D721Med (cell line): ENCODE results near the gene DEPDC5.
"Not testable (repeated sequence)": the region's sequence is repeated elsewhere in the genome, so short reads cannot be mapped to it uniquely, and the experiment has no call there.

Source experiments
- DNase-seq: peaks from one replicate; pipeline ENCODE4 v3.0.0; 2011; ENCODE audit warnings: low spot score; ENCODE audit not compliant: insufficient read length
- FAIRE-seq: peaks from 2 replicates; lab custom pipeline; 2011; peaks lifted over from hg19 to GRCh38; lab: Jason Lieb, UNC
- TF ChIP-seq, protein P1 (sequence below): IDR thresholded peaks from 2 replicates; pipeline ENCODE4 v1.5.1; 2012; ENCODE audit warnings: mild to moderate bottlenecking, control low read depth; ENCODE audit not compliant: insufficient read depth; ENCODE audit errors: missing control alignments

DEPDC5 gene

DNA sequence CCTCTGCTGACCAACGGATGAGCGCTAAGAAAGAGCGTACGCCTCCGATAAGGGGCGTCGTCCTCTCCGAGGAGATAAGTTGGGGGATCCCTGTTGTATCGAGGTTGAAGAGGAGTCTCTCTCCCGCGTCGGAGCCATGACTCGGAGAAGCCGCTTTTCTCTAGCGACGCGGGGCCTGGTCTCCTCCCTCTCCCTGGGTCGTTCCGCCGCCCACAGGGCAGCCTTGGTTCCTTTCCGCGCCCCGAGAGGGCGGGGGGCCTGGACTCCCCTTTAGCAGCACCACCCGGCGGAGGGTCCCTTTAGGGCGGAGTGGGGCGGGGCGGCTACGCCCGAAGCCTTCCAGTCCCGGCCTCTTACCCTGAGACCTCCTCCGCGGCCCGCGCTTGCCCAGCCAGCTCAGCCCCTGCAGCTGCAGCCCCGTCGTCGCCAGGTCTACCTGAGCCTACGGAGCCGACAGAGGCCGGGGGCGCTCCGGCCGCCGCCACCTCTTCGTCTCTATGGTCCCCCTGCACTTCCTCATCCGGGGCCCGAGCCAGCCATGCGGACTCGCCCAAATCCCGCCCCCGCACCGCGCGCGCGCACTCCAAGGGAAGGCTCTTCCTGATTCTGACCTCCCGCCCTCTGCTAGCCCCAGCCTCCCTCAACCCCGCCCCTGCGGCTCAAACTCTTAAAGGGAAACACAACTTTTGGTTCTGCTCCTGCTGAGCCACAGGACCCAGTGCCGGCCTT is 4.0 kb upstream of the DEPDC5 start, which contains the start of gene PRR14L:
PRR14L (minus strand) TSS at position 497 of the 729 bp plus-strand sequence. CDS start 11,272 bp downstream, outside the sequence.
- no peak for FAIRE-seq
- peak; percentile 45 for DNase-seq
- TF ChIP-seq, protein P1, sequence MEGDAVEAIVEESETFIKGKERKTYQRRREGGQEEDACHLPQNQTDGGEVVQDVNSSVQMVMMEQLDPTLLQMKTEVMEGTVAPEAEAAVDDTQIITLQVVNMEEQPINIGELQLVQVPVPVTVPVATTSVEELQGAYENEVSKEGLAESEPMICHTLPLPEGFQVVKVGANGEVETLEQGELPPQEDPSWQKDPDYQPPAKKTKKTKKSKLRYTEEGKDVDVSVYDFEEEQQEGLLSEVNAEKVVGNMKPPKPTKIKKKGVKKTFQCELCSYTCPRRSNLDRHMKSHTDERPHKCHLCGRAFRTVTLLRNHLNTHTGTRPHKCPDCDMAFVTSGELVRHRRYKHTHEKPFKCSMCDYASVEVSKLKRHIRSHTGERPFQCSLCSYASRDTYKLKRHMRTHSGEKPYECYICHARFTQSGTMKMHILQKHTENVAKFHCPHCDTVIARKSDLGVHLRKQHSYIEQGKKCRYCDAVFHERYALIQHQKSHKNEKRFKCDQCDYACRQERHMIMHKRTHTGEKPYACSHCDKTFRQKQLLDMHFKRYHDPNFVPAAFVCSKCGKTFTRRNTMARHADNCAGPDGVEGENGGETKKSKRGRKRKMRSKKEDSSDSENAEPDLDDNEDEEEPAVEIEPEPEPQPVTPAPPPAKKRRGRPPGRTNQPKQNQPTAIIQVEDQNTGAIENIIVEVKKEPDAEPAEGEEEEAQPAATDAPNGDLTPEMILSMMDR = peak; percentile 3

DNA sequence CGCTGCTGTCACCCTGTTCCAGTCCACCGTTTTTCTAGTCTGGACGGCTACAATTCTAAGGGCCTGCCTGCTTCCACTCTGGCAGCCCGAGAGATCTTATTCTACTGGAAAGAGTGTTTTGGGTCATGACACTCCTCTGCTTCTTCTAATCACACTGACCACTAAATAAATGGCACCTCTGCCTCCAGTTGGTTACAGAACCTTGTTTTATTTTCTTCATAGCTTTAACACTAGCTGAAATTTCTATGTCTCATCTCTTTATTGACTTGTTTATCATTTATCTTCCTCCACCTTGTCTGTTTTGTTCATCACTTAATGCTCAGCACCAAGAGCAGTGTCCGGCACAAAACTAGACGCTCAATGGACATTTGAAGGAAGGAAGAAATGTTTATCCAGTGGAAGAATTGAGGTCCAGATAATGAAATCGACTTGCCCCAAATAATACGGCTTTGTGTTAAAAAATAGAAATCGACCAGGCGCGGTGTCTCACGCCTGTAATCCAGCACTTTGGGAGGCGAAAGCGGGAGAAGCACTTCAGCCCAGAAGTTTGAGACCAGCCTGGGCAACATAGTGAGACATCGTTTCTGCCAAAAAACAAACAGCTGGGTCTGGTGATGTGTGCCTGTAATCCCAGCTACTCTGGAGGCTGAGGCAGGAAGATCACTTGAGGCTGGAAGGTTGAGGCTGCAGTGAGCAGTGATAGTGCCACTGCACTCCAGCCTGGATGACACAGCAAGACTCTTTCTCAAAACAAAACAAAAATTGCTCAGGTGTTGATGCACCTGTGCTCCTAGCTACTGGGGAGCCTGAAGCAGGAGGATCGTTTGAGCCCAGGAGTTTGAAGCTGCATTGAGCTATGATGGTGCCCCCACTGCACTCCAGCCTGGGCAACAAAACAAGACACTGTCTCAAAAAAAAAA is 3.2 kb upstream of the DEPDC5 start:
- FAIRE-seq = no peak
- TF ChIP-seq, protein P1 = no peak
- DNase-seq = no peak

DNA sequence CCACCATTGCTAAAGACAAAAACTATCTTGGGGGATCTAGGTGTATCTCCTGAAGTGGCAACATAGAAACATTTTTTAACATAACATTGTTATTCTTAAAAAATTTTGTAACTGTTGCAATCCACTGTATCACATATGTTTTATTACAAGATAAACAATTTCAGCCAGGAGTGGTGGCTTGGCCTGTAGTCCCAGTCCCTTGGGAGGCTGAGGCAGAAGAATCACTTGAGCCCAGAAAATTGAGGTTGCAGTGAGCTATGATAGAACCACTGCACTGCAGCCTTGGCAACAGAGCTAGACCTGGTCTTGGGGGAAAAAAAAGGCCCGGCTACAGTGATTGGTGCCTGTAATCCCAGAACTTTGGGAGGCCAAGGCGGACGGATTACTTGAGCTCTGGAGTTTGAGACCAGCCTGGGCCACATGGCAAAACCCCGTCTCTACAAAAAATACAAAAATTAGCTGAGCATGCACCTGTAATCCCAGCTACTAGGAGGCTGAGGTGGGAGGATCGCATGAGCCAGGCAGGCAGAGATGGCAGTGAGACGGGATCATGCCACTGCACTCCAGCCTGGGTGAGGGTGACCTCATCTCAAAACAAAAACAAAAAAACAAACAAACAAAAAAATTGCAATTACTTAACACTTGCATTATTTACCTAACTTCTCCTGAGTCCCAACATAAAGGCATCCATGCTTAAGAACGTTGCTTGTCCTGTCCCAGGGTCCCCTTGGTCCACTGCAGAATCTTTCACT is 1.5 kb upstream of the DEPDC5 start:
- DNase-seq = no peak
- TF ChIP-seq, protein P1 = no peak
- no peak for FAIRE-seq

DNA sequence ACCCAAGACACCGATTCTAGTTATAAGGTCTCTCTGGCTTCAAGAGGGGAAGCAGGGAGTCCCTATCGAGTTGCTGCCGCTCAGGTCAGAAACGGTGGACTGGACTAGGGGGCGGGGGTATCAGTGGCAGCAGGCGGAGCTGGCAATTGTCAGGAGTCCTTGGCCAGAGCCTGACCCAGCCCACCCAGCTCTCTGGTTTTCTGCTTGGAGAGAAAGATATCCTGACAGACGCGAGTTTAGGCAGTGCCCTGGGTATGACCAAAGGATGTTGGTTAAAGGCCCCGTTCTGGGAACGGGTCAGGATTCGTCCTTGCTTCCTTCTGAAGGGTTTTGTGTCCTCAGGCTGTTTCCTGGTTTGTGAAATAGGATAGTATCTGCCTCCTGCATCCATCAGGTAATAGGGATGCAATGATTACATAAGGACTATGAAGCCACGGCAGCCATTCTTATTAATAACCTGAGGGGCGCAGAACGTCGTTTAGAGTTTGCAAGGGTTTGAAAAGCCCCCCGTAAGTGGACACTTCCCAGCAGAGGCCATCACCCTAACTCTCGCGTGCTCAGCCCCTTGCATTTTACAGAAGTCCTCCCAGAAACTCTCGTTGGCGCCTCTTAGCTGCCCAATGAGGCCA is 700 bp upstream of the DEPDC5 start:
- TF ChIP-seq, protein P1 = no peak
- FAIRE-seq = no peak
- no peak for DNase-seq

DNA sequence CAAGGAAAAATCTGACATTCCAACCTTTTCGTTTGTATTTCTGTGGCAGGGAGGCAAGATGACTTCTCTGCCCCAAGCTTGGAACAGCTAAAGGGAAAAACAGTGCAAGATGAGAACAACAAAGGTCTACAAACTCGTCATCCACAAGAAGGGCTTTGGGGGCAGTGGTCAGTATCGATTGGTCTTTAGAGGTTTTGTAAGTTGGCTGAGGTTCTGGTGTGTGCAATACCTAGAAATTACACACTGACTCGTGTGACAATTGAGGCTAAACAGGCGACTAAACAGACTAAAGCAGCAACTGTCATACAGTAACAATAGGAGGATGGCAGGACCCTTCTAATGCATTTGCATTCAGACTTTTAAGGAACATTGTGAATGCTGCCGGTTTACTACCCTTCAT is 994 bp downstream of the DEPDC5 start:
- DNase-seq (no peak), FAIRE-seq (no peak)
- TF ChIP-seq, protein P1 = no peak

DNA sequence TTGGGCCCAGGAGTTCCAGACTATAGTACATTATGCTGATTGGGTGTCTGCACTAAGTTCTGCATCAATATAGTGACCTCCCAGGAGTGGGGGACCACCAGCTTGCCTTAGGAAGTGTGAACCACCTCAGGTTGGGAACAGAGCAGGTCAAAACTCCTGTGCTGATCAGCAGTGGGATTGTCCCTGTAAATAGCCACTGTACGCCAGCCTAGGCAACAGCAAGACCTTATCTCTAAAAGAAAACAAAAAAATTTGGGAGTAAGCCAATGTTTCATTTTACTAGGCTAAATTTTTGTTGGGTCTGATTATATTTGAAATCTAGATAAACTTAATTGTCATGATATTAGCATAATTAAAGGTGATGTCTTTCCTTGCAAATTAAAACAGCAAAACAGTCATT is 3.4 kb downstream of the DEPDC5 start:
- DNase-seq (no peak), FAIRE-seq (no peak)
- TF ChIP-seq, protein P1 = no peak

DNA sequence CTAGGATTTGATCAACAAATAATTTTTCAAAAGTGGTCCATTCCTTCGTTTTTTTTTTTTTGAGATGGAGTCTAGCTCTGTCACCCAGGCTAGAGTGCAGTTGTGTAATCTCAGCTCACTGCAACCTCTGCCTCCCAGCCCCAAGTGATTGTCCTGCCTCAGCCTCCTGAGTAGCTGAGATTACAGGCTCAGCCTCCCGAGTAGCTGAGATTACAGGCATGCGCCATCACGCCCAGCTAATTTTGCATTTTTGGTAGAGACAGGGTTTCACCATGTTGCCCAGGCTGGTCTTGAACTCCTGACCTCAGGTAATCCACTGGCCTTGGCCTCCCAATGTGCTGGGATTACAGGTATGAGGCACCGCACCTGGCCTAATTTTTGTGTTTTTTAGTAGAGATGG is 5.0 kb downstream of the DEPDC5 start:
- FAIRE-seq, DNase-seq: not testable (repeated sequence)
